Embryonic facial prominence (tissue), 1 donor: ENCODE measurements around the gene TRIM67.
A peak's percentile ranks its signal among the peaks of the same experiment; 100 is the strongest.

Source experiments
- DNase-seq: peaks from one replicate; pipeline ENCODE4 v3.0.0-alpha.2; 2016; ENCODE audit errors: extremely low spot score

Gene TRIM67

DNA sequence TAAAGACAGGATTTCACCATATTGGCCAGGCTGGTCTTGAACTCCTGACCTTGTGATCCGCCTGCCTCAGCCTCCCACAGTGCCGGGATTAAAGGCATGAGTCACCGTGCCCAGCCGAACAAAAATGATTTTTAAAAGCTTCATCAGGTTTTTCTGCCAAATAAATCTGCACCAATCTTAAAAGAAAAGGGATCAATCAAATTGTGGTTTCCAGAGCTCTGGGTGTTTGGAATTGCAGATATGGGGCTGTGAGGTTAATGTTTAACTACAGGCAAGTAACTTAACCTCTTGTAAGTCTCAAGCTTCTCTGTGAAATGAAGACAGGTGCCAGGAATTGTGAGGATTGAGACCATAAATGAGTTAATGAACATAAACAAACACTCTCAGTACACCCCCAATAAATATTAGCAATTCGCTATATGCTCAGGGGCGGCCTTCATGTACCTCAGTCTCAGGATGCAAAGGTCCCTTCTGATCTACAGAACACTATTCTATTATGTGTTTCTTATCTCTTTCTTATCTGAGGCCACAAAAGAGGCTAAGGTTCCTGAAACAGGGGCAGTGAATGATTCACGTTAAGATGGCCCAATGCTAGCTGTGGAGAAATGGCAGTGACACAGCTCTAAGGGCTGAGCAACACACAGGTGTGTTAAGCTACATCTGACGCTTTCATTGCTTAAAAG lies 72.0 kb downstream of the TRIM67 start:
- no peak for DNase-seq

DNA sequence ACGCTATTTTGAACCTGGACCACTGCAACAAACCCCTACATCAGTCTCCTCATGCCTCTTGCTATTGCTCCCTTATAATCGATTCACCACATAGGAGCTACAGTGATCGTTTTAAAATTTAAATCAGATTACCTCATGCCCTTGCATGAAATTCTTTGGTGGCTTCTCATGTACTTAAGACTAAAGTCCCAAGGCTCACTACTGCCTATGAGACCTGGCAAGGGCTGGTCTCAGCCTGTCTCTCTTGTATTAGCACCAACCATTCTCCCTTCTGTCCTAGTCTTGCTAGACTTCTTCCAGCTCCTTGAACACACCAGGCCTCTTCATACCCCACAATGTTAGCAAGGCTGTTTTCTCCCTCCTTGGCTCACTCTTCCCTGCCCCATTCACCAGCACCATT lies 72.6 kb downstream of the TRIM67 start:
- no peak for DNase-seq

DNA sequence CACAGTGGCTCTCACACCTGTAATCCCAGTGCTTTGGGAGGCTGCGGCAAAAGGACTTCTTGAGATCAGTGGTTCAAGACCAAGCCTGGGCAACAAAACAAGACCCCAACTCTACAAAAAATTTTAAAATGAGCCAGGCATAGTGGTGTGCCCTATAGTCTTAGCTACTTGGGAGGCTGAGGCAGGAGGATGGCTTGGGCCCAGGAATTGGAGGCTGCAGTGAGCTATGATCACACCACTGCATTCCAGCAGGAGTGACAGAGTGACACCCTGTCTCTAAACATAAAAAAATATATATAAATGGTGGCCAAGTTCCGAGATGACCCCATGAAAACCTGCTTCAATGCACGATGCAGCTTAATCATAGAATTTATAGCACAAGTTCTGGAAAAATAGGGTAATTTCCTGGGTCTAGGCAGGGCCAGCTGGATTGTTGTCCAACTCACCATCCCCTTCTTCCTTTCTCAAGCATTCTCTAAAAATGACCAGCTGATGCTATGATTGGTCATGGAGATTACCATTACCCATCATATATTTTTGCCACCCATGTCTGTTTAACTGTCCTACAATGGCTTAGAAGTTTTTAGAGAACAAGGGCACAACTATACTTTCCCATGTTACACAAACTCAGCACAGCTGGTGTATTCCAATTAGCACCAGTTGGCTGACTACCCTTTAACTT lies 73.8 kb downstream of the TRIM67 start:
- DNase-seq = no peak

DNA sequence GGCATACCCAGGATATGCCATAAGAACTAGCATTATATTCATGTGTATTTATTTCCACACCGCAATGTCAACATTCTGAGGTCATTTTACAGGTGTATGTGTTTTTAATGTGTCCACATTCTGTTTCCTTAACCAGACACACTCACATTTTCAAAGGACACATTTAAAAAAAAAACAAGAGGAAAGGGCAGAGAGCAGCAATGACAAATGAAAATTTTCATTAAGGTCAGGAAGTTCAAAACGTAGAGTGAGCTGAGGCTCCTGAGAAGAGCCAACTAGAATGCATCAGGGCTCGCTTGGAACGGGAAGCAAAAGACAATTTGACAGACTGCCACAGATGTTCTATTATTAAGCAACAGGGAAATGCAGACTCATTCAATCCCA lies 74.3 kb downstream of the TRIM67 start:
- no peak for DNase-seq

DNA sequence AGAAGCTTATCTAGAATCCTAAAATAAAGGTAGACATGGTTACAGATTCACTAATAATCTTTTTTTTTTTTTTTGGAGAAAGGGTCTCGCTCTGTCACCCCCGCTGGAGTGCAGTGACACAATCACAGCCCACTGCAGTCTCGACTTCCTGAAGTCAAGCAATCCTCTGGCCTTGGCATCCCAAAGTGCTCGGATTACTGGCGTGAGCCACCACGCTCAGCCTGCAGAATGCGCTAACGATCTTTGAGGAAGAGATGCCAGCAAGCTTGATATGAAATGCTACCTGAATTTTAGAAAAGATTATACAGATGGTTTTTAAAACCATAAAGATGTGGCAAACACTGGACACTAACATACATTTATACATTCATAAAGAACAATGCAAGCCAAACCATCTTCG lies 75.1 kb downstream of the TRIM67 start:
- no peak for DNase-seq

DNA sequence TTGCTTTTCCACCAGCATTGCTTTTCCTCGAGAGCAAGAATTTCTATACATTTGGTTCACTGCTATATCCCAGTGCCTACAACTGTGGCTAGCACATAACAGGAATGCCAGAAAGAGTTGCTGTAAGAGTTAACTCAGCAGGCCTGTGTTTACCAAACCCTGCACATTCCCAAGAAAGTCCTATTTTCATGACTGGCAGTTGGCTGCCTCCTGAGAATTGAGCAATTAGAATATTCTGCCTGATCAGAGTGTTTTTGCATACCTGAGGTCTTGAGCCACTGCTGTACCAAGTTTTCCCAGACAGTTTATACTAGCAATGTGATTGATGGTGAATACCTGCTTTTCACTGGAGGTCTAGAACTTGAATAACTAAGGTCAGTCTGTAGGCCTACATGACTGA lies 76.4 kb downstream of the TRIM67 start:
- DNase-seq = no peak

DNA sequence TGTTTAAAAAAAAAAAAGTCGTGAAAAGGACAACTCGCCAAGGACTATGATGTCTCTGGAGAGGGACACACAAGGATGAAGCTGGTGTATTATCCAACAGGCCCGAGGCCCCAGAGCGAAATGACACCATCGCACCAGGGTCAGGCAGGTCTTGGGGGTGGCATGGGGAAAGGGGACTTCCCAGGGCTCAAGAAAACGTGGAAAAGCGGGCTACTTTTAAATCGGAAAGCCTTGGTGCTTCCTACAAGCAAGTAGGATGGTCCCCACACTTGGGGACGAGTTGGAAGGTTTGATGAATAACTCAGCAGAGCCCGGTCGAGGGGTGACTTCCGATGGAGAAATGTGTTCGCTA lies 78.6 kb downstream of the TRIM67 start:
- no peak for DNase-seq

DNA sequence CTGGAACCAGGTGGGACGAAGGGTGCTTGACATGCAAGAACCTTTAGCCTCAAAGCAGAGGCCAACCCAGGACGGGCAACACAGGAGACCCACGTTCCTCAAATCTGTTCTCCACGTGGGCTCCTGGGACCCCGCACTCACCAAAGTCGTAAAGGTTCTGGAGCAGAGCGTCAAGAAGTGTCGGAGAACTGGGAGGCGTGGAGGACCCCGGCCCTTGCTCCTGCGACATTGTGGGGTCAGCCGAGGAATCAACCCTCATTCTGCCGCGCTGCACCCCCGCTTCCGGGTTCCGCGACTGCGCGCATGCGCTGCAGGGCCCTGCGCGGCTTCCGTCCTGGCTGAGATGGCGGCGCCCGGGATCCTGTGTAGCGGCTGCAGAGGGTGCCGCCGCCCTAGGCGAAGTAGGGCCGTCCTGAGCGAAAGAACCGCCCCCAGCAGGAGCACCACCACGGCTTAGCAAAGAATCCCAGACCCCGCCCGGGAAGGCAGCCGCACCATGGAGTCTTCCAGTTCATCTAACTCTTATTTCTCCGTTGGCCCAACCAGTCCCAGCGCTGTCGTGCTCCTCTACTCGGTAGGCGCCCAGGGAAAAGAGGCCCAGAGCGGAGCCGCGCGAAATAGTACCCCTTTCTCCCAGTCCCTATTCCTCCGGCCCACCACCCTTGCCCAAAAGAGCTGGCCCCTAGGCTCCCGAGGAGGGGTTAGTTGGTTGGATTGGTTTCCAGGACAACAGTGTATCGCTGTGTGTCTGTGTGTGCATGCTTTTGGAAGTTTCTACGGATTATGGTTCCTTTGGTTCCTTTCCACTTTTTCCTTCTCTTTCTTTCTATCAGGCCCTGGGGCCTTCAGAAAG lies 79.3 kb downstream of the TRIM67 start, which contains the start of gene GNPAT:
Gene GNPAT (plus strand): TSS at position 330 of the 853 bp plus-strand sequence. CDS start 167 bp downstream, at position 497.
- peak; percentile 58 for DNase-seq

DNA sequence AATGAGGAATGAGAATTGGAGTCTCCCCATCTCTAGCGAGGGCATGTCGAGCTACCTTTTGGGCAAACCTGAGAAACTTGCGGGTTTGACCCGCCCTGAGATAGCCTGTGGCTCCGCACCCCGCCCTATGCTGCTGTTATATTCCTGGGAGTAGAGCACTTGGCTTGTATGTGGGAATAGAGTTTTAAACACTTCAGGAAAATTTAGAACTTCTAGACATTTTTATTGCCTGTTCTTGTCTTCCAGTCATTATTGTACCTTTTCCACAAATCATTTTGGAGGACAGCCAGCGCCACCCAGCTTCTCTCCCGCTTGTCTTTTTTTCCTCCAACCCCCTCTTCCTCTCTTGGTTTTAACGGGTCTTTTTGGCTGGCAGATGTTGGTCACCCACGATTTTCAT lies 79.9 kb downstream of the TRIM67 start:
- no peak for DNase-seq

DNA sequence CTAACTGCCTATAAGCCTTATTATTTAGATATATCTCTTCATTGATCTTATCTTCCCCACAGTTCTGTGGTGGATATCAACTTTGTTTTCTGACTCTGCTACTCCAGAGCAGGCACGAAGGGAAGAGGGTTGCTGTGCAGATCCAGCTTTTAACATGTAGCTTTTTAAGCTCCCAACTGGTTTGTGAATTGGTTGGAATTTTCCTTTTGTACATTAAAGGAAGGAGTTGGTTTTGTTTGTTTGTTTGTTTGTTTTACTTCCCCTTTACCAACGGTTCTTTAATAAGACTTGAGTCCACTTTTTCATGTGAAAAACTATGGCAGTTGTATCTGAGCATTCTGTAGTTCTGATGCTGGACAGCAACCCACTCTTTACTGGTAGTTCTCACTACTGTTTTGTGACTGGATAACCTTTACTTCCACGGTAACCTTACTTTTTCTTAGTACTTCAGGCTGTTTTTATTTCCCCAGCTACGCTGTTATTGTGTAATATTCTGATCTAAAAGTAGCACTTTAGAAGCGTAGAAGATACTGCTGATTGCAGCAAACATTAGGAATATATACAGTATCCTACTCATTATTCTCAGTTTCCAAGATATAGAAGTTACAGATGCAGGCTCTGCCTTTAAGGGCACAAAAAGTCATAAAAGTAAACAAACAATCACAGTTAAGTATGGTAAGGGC lies 80.8 kb downstream of the TRIM67 start:
- no peak for DNase-seq

DNA sequence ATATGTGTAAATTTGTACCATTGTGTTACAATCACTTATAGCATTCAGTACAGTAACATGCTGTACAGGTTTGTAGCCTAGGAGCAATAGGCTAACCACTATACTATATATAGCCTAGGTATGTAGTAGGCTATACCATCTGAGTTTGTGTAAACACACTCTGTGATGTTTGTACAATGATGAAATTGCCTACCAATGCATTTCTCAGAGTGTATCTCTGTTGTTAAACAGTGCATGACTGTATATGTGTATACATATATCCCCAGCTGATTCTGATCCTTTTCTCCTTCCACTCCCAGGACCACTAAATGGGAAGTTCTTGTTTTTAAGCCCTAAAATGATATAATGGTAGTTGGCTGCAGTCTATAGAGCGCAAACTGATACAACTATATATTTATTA lies 86.9 kb downstream of the TRIM67 start:
- no peak for DNase-seq

DNA sequence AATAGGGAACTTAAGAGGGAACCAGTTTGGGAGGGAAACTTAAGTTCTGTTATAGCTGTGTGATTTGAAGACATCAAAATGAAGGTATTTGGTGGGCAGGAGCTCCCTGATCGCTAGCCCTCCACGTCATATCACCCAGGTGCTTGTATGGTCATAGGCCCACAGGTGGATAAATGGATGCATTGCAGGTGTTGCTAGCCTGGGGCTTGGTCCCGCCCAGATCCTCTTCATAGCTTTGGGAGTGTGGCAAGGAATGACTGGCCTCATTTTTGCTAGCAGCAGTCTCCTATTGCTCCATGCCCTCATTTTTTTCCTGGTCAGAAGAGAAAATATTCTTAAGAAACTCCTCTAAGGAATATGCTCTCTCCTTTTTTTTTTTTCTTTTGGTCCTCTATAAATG lies 90.5 kb downstream of the TRIM67 start:
- DNase-seq = no peak

DNA sequence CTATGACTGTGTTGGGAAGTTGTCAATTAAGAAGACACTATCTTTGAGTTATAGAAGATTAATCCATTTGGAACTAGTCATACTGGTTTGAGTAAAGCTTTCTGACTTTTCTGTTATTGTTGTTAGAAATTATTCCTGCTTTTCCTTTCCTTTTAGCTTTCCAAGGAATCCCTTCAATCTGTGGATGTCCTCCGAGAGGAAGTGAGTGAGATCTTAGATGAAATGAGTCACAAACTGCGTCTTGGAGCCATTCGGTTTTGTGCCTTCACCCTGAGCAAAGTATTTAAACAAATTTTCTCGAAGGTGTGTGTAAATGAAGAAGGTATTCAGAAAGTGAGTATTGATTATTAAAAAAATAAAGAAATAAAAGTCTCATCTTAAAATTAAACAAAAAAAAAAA lies 98.5 kb downstream of the TRIM67 start:
- no peak for DNase-seq

DNA sequence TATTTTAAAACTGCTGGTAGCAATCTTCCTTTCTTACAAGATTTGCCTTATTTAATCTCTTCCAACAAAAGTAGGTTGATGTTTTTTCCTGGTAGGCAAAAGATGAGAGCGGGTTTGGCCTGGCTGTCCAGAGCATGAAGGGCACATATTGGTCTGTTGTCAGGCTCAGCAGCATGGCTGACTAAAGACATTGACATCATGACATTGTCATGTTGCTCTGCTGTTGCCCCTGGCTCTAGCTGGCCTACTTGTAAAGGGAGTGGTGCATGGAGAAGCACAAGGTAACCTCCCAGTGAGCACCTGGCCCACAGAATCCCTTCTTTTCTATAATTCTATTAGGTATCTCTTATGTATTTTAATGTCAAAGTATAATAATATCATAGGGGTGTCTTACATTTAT lies 102.8 kb downstream of the TRIM67 start:
- DNase-seq = no peak

DNA sequence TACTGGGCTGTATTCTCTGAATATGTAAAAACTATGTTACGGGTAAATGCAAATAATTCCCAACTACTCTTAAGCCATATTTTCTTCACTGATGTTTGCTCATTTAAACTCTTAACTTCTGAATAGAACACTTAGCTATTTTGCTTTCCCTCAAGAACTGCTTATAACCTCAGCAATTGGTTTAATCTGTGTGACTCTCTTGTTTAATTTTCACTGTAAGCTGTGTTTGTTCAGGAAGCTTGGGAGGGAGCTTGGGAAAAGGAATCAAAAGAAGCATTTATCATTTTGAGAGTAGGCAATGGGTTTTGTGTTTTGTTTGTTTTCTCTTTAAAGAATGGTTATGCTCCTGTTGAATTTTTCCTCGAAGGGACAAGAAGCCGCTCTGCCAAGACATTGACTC lies 103.5 kb downstream of the TRIM67 start:
- no peak for DNase-seq

DNA sequence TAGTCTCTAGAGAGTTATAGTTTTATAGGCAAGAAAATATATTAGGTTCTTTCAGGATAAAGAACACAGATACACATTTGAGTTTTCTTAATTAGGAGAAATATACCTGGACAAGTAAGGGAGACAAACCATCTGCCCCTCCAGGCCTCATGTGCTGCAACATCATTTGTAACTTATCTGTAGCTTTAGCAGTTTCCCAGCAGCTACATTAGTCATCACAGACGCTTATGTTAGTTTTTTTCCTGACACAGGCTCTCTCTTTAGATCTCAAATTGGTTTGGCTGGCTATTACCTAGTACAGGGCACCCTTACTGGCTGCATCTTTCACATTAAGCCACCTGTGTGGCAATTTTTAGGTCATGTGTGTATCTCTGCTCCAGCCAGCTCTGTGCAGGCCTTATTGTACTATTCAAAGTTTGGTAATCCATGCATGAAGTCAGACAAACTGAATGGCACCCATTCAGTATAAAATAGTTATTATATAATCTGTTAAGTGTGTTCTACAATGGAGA lies 105.0 kb downstream of the TRIM67 start:
- no peak for DNase-seq
